ENCODE results near the gene C1orf115. TPM values are rescaled to one million over a fixed set of nuclear protein-coding genes. Genes with fewer than 3 reads are reported as not detected.

The C1orf115 gene
- total and polyA plus RNA-seq, 12 donors, result 1.1 to 12.7 (median 7.0) TPM

DNA sequence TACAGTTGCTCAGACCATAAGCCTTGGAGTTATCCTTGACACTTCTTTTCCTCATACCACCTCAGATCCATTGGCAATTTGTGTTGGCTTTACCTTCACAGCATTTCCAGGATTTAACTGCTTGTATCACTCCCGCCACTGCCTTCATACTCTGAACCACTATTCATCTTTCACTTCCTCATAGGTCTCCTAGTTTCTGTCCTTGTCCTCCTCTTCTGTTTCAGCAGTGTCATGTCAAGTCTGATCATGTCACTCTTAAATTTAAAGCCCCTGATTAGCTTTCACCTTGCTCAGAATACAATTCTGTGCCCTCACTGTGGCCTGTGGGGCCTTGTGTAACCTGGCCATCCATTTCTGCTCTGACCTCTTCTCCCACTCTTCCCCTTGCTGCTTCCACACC lies 34.7 kb upstream of the C1orf115 start:
- no peak overlapping the region for H3K4me3 ChIP-seq
- H3K36me3 ChIP-seq (replicated peaks in 1 of 2), result no peaks in the 10 kb centered on the region
- no peak overlapping the region for H3K27ac ChIP-seq
- H3K27me3 ChIP-seq, result no peaks in the 10 kb centered on the region
- no peaks in the 10 kb centered on the region for H3K4me1 ChIP-seq (replicated peaks in 1 of 2)
- intact Hi-C loops (cut with DNase I), result no loop called here
- WGBS, 4 donors, result 68 to 86% (median 85%) methylated on average over 1 of the region's 1 CpG
- TF ChIP-seq POLR2A (IDR thresholded peaks at IDR 0.05), result no peak
- TF ChIP-seq, protein P1, sequence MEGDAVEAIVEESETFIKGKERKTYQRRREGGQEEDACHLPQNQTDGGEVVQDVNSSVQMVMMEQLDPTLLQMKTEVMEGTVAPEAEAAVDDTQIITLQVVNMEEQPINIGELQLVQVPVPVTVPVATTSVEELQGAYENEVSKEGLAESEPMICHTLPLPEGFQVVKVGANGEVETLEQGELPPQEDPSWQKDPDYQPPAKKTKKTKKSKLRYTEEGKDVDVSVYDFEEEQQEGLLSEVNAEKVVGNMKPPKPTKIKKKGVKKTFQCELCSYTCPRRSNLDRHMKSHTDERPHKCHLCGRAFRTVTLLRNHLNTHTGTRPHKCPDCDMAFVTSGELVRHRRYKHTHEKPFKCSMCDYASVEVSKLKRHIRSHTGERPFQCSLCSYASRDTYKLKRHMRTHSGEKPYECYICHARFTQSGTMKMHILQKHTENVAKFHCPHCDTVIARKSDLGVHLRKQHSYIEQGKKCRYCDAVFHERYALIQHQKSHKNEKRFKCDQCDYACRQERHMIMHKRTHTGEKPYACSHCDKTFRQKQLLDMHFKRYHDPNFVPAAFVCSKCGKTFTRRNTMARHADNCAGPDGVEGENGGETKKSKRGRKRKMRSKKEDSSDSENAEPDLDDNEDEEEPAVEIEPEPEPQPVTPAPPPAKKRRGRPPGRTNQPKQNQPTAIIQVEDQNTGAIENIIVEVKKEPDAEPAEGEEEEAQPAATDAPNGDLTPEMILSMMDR (IDR thresholded peaks at IDR 0.05), result no peak
- H3K9me3 ChIP-seq (replicated peaks in 1 of 3), result no peaks in the 10 kb centered on the region
- DNase-seq, result no peak

- no peaks in the 10 kb centered on the region for H3K4me1 ChIP-seq (replicated peaks in 1 of 2)
- TF ChIP-seq, protein P1 (IDR thresholded peaks at IDR 0.05), result no peak
- DNase-seq, result no peak
- no peaks in the 10 kb centered on the region for H3K36me3 ChIP-seq (replicated peaks in 1 of 2)
- H3K27ac ChIP-seq, result no peak overlapping the region
- no peaks in the 10 kb centered on the region for H3K9me3 ChIP-seq (replicated peaks in 1 of 3)
- H3K4me3 ChIP-seq, result no peak overlapping the region
- no peaks in the 10 kb centered on the region for H3K27me3 ChIP-seq
- intact Hi-C loops (cut with DNase I), result no loop called here
Observed at GRCh38 chr1:220655961-220656740, 34.0 kb upstream of the C1orf115 start.

DNA sequence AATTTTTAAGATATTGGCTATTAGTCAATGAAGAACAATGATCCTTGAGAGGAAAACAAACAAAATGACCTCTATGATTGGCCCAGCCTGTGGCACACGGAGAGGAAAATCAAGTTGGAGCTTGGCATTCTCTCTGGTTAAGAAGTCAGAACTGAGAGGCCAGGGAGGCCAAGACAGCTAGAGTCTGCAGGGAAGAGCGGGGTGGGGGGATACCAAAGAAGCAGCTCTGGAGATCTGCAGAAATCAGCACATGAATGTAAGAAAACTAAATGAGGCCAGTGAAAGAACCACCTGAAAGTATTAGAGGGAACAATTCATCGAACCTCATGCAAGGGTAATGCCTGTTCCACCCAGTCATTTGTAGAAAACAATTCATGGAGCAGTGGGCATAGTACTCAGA lies 23.8 kb upstream of the C1orf115 start:
- Histone ChIP-seq H3K27me3 (no peaks in the 10 kb centered on the region), H3K9me3 (replicated peaks in 1 of 3) (no peaks in the 10 kb centered on the region), H3K4me1 (replicated peaks in 1 of 2) (no peaks in the 10 kb centered on the region), H3K4me3 (no peak overlapping the region), H3K27ac (no peak overlapping the region), H3K36me3 (replicated peaks in 1 of 2) (no peaks in the 10 kb centered on the region)
- intact Hi-C loops (cut with DNase I), result no loop called here
- 82 to 88% (median 84%) methylated on average over 3 of the region's 3 CpGs for WGBS, 4 donors
- TF ChIP-seq, protein P1 (IDR thresholded peaks at IDR 0.05), result no peak
- no peak for DNase-seq

DNA sequence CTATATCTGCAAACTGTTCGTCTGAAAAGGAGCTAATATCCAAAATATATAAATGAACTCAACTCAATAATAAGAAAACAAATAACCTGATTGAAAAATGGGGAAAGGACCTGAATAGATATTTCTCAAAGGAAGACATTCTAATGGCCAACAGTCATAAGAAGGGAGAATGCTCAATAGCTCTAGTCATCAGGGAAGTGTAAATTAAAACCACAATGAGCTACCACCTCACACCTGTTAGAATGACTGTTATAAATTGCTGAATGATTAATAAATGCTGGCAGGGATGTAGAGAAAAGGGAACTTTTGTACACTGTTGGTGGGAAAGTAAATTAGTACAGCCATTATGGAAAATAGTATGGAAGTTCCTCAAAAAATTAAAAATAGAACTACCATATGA lies 21.2 kb upstream of the C1orf115 start:
- no peak overlapping the region for H3K4me3 ChIP-seq
- no peak for DNase-seq
- no peaks in the 10 kb centered on the region for H3K36me3 ChIP-seq (replicated peaks in 1 of 2)
- no peak overlapping the region for H3K27ac ChIP-seq
- no peaks in the 10 kb centered on the region for H3K27me3 ChIP-seq
- 66 to 76% (median 68%) methylated on average over 1 of the region's 1 CpG for WGBS, 4 donors
- intact Hi-C loops (cut with DNase I), result no loop called here
- TF ChIP-seq, protein P1 (IDR thresholded peaks at IDR 0.05), result no peak
- no peak for TF ChIP-seq POLR2A (IDR thresholded peaks at IDR 0.05)
- H3K9me3 ChIP-seq (replicated peaks in 1 of 3), result no peaks in the 10 kb centered on the region
- no peaks in the 10 kb centered on the region for H3K4me1 ChIP-seq (replicated peaks in 1 of 2)
